ENCODE measurements around the gene RAPGEF1.
"Not testable (repeated sequence)": the region's sequence is repeated elsewhere in the genome, so short reads cannot be mapped to it uniquely, and the experiment has no call there.

RAPGEF1 gene

DNA sequence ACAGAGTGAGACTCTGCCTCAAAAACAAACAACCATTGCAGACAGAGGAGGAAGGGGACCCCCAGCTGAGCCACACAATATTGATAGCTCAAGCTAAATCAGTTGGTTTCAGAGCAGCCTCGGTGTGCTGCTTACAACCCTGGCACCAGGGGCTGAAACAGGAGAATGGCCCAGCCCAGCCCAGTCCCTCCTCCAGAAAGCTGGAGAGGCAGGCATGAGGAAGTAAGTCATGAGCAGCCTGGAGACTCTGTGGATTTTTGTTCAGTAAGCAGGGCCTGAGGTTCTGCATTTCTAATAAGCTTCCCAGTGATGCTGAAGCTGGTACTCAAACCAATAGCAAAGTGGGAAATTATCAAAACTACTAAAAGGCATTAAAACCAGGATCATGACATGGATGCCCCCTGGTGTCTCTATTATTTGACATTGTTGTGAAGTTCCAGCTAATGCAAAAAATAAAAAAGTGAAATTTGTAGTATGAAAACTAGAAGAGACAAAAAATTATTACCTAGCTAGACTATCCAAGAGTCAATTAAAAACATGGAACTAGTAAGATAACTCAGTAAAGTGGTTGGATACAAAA, 180.4 kb downstream of the RAPGEF1 start:
- no peak for DNase-seq (ENCODE audit: low read depth)

DNA sequence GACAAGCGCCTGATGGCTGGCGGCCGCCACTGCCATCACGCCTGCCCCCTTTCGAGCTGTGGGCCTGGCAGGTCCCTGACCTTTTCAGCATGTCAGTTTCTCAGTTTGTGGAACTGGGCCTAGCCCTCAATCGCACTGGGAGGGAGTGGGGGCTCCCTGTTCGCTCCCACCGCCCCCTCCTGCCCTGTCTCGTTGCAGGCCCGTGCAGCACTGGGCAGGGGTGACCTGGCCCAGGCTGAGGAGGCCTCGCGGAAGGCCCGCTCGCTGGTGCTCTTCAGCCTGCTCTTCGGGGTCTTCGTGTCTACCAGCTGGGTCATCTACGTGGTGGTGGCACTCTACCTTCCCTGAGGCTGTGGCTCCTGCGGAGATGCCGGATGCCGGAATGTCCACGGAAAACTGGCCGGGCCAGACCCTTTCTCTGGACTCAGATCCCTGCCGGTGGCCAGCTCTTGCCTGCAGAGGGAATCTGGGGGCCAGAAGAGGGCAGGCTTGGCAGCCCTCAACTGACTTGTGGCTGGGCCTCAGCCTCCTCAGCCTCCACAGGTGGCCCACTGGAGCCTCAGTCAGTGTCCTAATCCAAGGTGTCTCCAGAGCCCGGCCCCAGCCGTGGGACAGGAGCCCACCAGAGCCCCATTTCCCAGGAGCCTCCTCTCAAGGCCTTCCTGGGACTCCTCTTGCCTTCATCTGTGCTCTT, 181.9 kb downstream of the RAPGEF1 start:
- DNase-seq (ENCODE audit: low read depth): no peak

DNA sequence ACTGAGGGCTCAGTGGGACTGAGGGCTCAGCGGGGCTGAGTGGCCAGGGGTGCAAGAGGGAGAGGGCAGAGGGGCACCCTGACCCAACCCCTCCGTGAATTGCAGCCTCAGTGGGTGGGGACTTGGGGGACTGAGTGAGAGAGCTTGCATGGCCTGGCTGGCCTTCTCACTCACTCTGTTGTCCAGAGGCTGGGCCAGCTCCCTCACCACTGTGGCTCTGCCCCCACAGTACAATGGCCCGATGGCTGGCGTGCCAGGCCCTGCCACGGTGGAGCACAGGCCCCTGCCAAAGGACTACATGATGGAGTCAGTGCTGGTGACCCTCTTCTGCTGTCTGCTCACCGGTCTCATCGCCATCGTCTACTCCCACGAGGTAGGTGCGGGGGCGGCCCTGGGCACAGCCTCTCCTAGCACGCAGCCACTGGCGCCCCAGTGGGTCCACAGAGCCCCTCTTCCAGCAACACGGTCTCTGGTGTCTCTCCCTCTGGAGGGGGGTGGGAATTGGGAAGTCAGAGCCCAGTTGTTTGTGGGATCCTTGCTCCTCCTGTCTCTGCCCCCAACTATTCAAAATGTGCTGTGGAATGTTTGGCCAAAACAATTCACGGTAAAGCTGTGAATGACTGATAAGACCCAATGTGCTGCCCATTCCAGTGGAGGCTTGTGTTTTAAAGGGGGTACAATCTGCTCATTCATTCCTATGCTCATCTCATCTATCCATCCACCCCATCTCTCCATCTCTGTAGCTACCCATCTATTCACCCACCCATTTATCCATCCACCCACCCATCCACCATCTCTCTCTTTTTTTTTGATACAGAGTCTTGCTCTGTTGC, 183.8 kb downstream of the RAPGEF1 start:
- no peak for DNase-seq (ENCODE audit: low read depth)

DNA sequence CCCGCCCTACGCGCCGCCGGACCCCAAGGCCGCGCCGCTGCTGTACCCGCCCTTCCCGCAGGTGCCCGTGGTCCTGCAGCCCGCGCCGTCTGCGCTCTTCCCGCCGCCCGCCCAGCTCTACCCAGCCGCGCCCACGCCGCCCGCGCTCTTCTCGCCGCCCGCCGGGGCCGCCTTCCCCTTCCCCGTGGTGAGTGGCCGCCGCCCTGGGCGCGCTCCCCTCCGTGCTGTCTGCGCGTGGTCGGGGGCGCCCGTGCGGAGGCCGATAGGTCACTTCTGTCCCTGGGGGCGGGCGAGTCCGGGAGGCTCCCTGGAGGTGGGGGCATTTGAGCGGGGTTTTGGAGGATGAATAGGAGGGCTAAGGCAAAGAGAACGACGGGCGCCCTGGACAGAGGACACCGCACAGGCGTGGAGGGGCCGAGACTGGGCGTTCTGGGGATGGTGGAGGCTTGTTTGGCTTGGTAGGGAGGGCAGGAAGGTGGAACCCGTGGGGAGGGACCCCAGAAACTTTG, 185.0 kb downstream of the RAPGEF1 start:
- DNase-seq (ENCODE audit: low read depth): no peak

DNA sequence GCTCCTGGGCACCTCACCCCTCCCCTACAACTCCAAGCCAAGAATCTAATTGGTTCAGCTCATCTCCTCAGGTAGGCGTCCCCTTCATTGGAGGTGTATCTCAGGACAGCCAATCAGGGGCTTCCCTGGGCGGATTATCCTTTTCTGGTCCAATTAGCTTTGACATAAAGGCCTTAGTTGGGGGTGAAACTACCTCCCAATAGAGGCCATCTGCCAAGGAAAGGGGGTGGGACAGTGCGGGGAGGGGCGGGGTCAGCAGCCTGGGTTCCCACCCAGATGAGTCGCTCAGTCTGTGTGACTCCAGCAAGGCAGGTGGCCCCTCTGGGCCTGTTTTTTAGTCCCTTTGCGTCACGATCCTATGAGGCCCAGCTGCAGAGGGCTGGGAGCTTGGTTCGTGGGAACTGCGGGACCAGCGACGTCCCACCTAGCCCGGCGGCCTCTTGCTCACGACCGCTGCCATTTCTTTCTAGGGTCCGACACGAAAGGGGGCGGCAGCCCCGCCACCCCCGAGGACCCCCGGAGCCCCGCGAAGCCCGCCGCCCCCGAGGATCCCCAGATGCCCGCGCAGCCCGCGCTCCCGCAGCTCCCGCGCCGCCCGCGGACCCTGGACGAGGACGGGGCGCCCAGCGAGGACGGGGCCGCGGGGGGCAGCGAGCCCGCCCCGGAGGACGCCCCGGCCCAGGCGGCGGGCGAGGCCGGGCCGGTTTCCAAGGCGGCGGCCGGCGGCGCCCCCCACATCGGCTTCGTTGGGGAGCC, 185.6 kb downstream of the RAPGEF1 start:
- no peak for DNase-seq (ENCODE audit: low read depth)

DNA sequence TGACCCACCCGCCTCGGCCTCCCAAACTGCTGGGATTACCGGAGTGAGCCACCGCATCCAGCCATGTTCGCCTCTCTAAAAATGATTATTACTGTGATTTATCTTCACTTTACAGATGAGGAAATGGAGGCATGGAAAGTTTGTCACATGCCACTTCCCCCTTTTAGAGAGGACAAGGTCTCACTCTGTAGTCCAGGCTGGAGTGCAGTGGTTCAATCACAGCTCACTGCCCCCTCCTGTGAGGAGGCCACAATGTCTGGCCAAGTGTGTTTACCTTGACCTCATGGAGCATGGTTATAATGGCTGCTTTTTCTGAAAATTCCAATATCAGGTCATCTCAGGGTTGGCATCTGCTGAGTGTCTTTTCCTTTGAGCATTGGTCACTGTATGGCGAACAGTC, 187.8 kb downstream of the RAPGEF1 start:
- no peak for DNase-seq (ENCODE audit: low read depth)

DNA sequence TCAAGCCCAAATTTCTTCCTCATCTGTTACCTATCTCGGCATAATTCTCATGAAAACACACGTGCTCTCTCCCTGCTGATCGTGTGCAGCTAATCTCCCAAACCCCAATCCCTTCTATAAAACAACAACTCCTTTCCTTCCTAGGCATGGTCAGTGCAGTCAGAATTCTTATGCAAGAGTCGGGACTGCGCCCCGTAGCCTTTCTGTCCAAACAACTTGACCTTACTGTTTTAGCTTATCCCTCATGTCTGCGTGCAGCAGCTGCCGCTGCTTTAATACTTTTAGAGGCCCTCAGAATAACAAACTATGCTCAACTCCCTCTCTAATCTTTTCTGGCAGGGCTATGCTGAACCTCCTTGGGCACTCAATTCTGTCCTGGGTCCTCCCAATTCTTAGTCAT, 189.4 kb downstream of the RAPGEF1 start:
- not testable (repeated sequence) for DNase-seq (ENCODE audit: low read depth)

DNA sequence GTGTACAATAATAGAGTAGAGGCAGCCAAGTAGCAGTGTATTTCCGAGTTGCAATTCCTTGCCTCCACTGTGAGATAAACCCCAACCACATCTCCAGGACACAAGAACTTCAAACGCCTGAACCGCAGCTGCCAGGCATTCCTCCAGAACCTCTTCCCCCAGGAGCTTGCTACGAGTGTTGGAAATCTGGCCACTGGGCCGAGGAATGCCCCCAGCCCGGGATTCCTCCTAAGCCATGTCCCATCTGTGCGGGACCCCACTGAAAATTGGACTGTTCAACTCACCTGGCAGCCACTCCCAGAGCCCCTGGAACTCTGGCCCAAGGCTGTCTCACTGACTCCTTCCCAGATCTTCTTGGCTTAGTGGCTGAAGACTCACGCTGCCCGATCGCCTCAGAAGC, 190.7 kb downstream of the RAPGEF1 start:
- not testable (repeated sequence) for DNase-seq (ENCODE audit: low read depth)

DNA sequence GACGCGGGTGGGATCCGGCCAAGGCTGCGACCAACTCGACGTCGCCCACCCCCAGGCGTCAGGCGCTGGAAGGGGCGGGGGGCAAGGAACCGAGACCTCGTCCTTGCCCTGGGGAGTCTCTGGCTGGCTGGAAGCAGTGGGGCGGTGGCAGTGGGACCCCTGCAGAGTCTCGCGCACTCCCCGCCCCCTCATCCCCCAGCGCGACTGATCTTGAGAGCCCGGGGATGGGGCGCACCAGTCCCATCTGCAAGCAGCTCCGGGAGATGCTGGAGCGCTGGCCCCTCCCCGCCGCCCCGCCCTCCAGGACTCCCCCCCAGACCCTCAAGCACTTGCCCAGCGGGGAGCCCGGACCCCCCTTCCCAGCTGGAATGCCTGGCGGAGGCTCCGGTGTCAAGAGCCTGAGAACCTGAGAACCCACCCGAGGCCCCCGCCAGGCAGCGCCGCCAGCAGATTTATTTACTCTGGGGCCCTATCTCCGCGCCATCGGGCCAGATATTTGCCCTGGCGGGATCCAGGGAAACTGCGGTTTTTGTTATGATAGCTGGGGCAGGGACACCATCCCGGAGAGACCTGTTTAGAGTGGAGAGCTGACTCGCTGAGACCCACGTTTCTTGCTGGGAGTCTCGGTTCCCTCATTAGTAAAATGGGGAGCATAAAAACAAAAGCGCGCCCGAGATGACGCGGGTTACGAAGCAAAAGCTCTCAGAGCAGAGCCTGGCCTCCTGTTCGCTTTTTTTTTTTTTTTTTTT, 193.4 kb downstream of the RAPGEF1 start:
- no peak for DNase-seq (ENCODE audit: low read depth)

DNA sequence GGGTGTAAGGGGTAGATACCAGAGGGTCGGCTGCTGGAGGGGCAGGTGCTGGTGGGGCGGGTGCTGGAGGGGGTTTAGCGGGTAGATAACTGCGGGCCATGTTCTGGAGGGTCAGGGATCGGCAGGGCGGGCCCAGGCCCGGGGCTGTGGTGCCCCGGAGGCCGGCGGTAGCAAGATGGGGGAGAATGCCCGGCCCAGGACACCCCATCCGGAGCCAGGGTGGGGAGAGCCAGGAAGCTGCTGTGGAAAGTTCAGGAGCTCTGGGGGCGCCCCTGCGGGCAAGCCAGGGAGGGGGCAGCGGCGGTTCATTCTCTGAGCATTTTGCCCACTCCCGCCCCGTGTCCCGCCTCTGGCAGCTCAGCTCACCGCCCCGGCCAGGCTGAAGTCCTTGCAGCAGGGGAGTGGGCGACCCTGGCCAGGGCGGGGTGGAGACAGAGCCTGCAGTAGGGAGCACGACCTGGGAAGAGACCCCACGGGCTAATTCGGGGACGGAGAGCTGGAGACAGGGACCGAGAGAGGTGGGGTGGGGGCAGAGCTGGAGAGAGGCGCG, 194.0 kb downstream of the RAPGEF1 start:
- no peak for DNase-seq (ENCODE audit: low read depth)

DNA sequence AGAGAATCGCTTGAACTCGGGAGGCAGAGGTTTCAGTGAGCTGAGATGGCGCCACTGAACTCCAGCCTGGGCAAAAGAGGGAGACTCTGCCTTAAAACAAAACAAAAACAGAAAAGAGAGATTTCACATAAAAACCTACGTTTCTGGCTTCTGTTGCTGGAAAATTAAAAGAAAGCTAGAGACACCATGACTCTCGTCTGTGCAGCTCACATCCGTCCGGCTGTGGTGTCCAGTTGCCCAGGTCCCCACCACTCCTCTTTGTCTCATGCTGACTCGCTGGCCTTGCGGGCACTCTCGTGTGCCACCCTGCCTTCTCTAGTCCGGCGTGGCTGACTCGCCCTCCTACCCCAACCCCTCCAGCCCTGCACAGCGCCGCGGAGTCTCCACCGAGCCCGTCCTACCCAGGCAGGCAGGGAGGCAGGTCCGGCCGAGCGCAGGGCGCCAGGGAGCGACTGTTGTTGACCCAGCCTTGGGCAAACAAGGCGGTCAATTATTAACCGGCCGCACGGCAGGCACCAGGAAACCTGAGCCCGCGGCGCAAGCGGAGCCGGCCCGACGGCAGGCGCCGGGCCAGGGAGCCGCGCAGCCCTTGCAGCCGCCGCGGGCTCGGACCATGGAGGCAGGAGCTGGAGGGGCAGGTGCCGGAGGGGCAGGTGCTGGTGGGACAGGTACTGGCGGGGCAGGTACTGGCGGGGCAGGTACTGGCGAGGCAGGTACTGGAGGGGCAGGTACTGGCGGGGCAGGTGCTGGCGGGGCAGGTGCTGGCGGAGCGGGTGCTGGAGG, 194.7 kb downstream of the RAPGEF1 start, which contains the start of gene PRRT1B:
Gene PRRT1B (plus strand): TSS at position 521 of the 783 bp plus-strand sequence. CDS start 93 bp downstream, at position 614.
- DNase-seq (ENCODE audit: low read depth): no peak

DNA sequence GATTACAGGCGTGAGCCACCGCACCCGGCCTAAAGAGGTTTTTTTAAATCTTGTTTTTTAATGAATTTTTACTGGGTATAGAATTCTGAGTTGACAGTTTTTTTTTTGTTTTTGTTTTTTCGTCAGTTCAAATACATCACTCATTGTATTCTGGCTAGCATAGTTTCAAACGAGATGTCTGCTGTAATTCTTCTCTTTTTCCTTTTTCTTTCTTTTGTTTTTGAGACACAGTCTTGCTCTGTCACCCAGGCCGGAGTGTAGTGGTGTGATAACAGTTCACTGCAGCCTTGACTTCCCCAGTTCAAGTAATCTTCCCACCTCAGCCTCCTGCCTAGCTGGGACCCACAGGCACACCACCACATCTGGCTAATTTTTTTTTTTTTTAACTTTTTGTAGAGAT, 196.7 kb downstream of the RAPGEF1 start:
- DNase-seq (ENCODE audit: low read depth): no peak

DNA sequence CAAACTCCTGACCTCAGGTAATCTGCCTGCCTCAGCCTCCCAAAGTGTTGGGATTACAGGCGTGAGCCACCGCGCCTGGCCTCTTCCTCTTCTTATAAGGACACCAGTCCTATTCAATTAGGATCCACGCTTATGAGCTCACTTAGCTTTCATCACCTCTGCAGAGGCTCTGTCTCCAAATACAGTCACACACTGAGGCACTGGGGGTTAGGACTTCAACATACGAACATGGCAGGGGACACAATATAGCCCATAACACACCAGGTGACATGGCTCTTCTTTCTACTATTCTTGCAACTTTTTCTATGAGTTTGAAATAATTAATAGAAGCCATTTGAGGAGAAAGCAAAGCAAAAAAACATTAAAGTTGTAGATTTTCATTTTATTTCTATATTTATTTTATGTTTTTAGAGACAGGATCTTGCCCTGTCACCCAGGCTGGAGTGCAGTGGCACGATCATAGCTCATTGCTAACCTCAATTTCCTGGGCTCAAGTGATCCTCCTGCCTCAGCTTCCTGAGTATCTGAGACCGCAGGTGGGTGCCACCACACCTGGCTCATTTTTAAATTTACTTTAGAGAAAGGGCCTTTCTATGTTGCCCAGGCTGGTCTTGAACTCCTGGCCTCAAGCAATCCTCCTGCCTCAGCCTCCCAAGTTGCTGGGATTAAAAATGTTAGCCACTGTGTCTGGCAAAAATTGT, 200.5 kb downstream of the RAPGEF1 start:
- no peak for DNase-seq (ENCODE audit: low read depth)

DNA sequence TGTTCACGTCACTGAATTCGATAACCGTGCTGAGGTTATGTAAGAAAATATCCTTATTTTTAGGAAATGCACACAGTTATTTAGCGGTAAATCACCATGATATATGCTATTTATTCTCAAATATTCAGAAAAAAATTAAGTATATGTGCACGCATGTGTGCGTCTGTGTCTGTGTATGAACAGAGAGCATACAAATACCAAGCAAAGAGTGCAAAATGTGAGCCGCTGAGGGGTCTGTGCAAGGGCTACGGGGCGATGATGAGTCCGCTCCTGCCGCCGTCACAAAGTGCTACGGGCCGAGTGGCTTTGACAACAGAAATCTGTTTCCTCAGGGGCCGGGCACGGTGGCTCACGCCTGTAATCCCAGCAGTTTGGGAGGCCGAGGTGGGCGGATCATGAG, 201.9 kb downstream of the RAPGEF1 start:
- DNase-seq (ENCODE audit: low read depth): no peak

DNA sequence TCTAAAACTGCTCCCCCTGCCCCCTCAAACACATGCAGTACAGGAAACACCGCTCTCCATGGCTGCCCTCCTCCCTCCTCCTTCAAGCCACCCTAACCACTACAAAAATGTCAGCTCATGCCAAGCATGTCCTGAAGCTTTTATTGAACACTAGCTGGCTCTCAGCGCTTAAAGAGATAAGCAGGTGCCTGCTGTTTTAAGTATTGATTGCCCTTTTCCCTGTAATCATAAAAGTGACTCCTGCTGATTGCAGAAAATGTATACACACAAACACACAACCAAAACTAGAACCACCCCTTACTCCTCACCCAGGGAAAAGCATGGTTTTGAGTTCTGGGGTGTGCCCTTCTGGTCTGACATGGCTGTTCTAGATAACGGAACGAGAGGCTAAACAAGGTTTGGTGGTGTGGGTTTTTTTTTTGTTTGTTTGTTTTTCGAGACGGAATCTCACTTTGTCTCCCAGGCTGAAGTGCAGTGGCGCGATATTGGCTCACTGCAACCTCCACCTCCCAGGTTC, 205.1 kb downstream of the RAPGEF1 start:
- no peak for DNase-seq (ENCODE audit: low read depth)

DNA sequence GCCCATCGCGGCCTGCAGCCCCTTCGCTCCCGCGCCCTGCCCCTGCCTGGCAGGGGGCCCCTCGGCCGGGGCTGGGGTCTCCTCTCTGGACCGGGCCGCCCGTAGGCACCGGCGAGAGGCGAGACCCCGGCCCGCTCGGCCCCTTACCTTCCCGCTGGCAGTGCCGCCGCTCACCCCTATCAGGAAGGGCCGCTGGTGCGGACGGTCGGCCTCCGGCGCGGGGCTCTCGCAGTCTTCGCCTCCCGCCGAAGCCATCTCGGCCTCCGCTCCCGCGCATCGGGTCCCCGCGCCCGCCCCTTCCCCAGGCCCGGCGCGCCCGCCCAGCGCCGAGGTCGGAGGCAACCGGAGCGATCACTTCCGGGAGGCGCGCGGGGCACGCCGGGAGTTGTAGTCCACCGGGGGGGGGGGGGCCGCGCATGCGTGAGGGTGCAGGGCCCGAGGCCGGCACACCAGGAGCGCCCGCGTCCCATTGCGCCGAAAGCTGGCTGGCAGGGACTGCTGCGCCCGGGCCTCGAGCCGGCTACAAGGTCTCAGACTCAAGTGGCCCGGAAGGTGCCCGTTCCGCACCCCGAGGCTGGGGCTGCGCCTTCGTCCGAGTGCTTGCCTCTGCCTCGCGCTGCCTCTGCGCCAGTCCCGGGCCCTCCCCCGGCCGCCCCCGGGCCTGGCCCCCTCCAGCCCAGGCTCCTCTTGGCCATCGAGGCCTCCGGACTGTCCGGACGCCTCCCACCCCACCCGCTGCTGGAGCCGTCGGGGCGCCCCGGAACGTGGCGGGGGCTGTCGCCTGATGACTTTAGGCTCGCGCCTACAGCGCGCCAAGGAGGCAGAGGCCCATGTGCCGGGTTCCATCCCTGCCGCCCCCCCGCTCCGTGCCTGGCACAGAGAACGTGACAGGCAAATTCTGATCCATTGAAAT, 208.7 kb downstream of the RAPGEF1 start, which contains the start of gene UCK1:
Gene UCK1 (minus strand): TSS at position 344 of the 913 bp plus-strand sequence. CDS start 89 bp downstream, at position 255.
- peak; percentile 64 for DNase-seq (ENCODE audit: low read depth)

DNA sequence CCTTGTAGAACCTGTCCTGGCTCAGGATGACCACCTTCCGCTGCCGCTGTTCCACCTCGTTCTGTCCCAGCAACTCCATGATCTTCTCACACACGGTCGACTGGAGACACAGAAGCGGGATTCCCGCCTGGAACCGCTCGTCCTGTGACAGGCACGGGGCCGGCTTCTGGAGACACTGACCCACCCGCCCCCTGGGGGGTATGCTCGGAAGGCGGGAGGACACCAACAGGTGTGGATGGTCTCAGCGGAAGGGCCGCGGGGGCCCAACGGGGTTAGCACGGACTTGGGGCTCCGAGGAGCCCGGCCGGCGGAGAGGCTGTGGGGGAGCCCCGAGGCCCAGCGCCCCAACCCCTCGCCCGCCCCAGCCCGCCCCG, 209.3 kb downstream of the RAPGEF1 start:
- no peak for DNase-seq (ENCODE audit: low read depth)

All from T follicular helper cell (primary cell).